GM18909 (cell line): ENCODE results near the gene FLG2.

ENCODE experiments used
- ATAC-seq: cut with Tn5 transposase; IDR thresholded peaks from one replicate; pipeline ENCODE4 v1.9.1; 2021; ENCODE audit warnings: mild to moderate bottlenecking; ENCODE audit not compliant: unreplicated experiment, poor library complexity

Gene FLG2

GRCh38 chr1:152359906-152360305 is at the start of gene FLG2:
FLG2 (minus strand) TSS chr1:152360006; CDS start chr1:152358884, 1,122 bp downstream.
- ATAC-seq = no peak

- ATAC-seq = no peak
Measured at GRCh38 chr1:152408664-152409063, 48.9 kb upstream of the FLG2 start.

DNA sequence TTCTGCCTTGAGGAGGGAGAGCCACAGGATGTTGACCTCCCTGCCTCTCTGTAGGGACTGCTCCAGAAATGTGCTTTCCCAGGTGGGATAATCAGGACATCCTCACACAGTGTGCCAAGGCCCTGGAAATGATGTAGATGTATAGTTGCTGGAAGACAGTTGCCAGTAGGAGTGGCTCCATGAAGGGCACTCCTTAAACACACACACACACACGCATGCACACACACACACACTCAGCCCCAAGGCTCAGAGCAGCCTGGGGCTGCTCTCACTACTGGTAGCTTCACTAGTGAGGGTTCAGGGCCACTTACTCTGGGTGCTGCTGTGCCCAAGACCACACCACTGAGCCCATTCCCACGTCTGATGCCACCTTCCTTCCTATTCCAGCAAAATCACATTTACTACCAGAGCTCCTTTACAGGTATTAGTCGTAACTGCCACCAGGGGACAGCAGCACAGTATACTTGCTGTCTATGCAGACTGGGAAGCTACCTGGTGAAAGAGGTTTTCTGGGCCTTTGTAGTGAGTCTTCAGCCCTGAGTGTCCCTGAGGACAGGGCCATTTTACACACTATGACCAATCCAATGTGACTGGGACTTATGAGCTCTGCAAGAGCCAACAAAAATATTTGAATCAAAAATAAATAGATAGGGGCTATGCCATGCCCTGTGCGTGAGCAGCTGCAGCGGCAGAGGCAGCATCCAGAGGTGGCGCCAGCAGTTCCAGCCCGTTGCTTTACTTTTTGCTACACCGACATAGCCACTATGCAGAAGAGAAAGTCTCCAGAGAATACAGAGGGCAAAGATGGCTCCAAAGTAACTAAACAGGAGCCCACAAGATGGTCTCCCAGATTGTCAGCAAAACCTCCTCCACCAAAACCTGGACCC is 39.2 kb upstream of the FLG2 start:
- ATAC-seq = no peak

DNA sequence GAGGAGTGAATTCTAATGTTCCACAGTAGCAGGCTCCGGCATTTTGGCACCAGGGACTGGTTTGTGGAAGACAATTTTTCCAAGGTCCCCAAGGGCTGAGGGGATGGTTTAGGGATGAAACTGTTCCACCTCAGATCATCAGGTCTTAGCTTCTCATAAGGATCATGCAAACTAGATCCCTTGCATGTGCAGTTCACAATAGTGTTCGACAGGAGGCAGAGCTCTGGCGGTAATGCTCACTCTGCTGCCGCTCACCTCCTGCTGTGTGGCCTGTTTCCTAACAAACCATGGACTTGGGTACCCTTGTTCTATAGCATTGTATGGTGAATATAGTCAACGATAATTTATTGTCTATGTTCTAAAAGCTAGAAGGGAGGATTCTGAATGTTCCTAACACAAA is 37.7 kb upstream of the FLG2 start:
- ATAC-seq = no peak

- no peak for ATAC-seq
Measured at GRCh38 chr1:152394151-152394550, 34.3 kb upstream of the FLG2 start.

- no peak for ATAC-seq
Measured at GRCh38 chr1:152392909-152393308, 33.1 kb upstream of the FLG2 start.

DNA sequence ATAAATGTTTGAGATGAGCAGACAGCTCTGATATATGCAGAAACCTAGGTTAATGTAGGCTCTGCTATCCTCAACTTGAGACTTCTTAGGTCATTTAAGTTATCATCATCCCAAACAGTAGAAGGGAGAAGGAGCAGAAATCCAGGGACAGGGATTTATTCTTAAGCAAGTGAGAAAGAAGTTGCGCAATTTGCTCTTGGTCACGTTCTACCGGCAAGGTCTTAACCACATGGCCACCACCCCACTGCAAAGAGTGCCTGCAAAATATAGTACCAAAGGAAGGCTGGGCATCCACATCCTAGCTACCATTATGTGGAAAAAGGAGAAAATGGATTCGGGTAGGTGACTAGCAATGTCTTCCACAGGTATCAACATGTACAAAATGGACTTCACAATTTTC is 29.1 kb upstream of the FLG2 start:
- ATAC-seq = no peak

DNA sequence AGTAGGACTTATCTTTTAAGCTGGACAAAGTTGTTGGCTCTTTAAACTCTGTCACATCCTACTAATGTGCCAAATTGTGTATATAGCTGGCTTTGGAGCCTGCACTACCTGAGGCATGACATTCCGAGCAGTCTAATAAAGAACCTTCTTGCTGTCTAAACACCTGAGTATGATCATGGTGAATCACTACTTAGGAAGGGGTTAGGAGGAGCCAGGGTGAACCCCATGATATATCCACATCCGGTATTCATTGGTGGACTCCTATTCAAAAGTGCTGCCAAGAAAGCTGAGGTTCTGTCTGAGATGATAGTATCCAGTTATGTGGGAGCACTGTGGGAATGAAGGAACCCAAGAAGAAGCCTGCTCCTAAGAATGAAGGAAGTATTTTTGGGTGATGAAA is 27.1 kb upstream of the FLG2 start:
- no peak for ATAC-seq

DNA sequence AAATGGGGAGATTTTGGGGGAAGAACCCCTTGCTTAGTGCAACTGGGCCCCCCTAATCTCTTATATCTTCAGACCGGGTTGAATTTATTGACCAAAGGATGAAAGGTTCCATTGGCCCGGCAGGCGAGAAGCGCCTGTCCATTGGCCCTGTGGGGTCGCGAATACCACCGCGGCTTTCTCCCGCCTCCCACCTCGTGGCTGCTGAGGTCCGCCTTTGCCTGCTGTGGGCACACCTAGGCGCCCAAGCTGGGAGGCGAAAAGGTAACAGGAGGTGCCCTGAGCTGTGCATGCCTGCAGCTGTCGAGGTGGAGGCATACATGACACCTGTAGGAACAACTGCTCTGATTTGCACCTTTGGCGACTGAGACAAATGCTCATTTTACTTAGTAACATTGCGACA is 21.1 kb upstream of the FLG2 start:
- no peak for ATAC-seq

DNA sequence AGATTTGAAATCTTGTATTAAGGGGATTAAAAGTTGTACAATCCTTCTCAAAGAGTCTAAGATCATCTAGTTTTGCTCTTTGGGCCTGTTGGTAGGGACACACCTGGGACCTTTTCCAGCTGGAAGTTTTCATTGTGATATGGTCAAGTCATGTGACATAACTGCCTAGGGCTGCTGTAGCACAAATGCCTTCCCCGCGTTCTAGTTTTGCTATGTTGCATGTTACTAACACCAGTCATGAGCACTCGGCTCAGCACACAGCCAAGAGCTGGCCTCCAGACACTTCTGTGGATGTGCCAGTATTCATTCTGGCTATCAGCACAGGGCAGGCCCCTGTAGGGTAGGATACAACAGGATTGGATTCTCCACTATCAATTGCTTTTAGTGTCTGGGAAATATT is 14.6 kb upstream of the FLG2 start:
- ATAC-seq = no peak

DNA sequence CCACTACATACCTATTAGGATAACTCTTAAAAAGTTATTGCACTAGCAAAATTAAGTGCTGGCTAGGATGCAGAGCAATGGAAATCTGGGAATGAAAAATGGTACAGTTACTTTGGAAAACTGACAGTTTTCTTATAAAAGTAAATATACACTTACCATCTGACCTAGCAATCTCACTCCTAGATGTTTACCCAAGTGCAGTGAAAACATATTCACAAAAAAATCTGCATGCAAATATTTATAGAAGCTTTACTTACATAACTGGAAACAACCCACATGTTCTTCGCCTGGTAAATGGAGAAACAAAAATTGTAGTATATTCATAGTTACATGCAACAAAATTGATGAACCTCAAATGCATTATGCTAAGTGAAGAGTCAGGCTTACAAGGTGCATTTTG is 12.9 kb upstream of the FLG2 start:
- no peak for ATAC-seq

DNA sequence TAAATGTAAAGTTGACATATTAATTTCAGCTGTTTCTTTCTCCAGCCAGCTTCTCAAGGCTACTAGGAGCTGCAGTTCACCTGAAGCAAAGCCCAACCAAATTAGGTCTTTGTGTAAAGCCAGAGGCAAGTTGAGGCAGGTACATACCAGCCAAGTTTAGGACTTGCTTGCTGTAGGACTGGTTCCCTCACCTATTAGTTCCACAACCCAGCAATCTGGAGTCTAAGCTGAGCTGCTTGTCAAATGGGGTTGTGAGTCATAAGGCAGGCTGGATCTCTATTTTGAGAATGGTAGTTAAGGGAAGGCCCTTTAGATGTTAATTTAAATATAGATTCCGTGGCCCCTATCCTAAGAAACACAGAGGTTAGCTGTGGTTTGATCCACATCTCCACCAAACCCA is 7.6 kb upstream of the FLG2 start:
- no peak for ATAC-seq

GRCh38 chr1:152356736-152357135 is 3.1 kb downstream of the FLG2 start:
- ATAC-seq = no peak

DNA sequence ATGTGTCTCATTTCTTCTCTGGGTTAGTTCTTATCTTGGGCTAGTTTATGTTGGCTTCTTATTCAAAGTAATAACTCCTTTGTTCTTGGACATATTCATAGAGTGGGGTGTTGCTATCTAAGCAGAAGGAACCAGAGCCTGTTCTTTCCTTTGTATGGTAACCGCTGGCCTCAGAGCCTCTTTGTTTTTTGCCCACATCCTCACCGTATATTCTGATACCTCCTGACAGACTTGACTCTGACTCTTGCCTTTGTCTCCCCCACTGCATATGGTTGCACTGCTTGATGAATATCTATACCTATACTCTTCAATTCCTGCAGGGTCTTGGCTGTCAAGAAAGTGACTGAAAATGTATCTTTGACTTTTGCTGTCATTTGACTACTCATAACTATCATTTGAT is 10.2 kb downstream of the FLG2 start:
- no peak for ATAC-seq

DNA sequence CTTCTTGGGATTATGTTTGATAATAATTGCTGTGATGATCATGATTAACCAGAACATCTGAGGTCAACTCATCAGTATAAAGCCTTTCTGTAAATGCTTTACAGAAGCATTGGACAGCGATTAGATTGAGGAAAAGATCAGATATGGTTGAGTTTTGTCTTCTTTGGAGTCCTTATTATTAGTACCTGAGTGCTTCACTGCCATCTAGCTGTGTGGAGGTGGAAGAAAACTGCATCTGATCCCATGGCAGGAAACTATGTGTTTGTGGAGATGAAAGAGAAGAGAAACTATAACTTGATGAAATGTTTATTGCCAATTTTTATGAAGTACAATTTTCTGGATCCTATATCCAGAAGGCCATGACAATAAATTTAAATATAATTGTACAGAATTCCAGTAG is 11.4 kb downstream of the FLG2 start:
- ATAC-seq = no peak

DNA sequence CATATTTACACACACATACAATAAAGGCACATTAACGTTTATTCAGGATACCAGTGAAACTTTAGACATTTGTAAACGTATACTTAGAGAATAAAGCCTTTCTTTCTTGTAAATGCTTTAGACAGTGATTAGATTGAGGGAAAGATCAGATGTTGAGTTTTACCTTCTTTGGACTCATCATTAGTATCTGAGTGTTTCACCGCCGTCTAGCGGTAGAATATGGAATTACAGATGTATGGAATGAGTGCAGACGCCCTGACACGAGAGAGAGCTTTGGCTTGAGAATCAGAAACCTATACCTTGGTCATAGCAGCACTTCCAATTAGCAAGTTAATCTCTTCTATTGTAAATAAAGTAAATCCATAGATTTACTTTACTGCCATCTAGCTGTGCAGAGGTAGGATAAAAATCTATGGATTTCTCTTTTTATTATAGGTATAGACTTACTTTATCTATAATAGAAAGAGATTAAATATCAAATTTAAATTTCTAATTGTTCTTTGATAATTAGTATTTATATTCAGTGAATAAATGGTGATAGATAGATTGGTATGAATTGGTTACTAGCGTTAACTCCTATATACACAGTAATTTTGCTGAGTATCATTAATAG is 12.6 kb downstream of the FLG2 start:
- no peak for ATAC-seq

DNA sequence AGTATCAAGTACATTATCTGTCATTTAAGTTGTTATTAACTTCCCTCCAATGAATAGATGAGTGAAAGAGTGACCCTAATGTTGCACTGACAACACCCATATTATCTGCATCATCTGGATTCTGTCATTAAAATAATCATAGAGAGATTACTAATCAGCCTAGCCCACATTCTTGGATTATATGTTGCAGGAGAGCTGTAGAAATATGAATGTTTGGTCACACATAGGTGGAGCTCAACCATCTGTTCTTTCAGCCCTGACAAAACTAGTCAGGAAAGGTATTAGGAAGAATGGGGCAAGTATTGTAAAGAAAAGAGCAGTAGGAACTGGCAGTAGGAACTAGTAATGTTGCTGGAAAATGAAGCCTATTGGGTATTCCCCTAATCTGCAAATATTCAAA is 15.4 kb downstream of the FLG2 start:
- ATAC-seq = no peak

- ATAC-seq = no peak
Measured at GRCh38 chr1:152343006-152343405, 16.8 kb downstream of the FLG2 start.

GRCh38 chr1:152335399-152335798 is 24.4 kb downstream of the FLG2 start:
- no peak for ATAC-seq

DNA sequence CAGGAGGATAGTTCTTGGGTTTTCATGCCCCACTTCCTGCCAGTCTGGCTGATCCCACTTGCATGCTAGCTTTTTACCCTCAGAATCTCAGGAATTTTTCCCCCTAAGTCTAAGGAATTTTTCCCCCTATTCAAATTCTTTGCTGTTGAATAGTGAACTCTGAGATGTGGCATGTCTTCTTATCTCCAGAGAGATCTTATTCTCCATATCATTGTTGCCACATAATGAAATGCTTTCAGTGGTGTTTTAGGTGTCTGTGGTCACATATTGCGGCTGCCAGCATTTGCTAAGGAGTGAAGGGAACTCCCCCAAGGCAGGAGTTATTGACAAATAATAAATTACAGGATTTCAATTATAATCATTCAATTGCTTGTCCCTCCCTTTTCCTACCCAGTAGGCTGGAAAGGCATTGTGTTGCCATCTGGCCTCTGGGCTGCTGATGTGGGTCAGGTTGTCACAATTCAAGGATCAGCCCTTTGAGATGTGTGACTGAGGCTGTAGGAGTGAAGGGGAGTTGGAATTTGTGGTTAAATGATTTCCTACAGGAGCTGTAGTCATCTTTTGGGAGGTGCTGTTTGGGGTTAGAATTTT is 30.9 kb downstream of the FLG2 start:
- ATAC-seq = no peak

DNA sequence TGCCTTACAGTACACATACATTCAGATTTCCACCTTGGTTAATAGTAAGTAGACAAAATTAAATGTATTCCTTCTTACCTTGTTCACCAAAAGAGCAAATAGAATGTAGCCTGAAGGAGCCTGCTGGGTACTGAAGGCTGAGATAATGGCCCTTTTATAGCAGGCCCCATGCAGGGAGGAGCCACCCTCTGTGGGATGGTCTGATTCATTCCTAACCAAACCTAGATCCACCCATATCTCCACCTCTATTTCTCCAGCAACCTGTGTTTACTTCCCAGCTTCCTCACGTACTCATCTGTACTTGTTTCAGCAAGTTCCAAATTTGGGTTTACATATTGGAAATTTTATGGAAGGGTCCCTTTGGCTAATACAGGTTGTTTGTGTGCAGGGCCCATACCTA is 34.7 kb downstream of the FLG2 start, which contains the start of gene FLG:
TSS of gene FLG (minus strand) at position 129 of the 400 bp plus-strand sequence. CDS start 9,783 bp downstream, outside the sequence.
- no peak for ATAC-seq
